RWPE2 (cell line): Measurements from ENCODE around the gene TMEM184A.

ENCODE experiments used
- ATAC-seq: fragments of 200-7000 bp; cut with Tn5 transposase; 3 replicates; pipeline ENCODE4 v1.9.1; 2021; ENCODE audit warnings: low read depth
- DNase-seq: peaks from one replicate; pipeline ENCODE4 v3.0.0-alpha.2; 2020; ENCODE audit warnings: low spot score
- H3K27ac ChIP-seq: fragments of 450-650 bp; 2 replicates; pipeline ENCODE4 v1.5.1; 2017; ENCODE audit warnings: mild to moderate bottlenecking; ENCODE audit not compliant: poor library complexity, severe bottlenecking
- H3K27me3 ChIP-seq: fragments of 250-450 bp; sonication (Bioruptor Pico); 2 replicates; pipeline ENCODE4 v1.5.1; 2021; ENCODE audit warnings: mild to moderate bottlenecking, moderate library complexity; ENCODE audit not compliant: insufficient read depth, poor library complexity, severe bottlenecking
- H3K36me3 ChIP-seq: fragments of 250-450 bp; sonication (Bioruptor Pico); 2 replicates; pipeline ENCODE4 v1.5.1; 2020; ENCODE audit warnings: low read depth, mild to moderate bottlenecking, moderate library complexity
- H3K4me1 ChIP-seq: fragments of 250-450 bp; sonication (Bioruptor Pico); 2 replicates; pipeline ENCODE4 v1.5.1; 2021; ENCODE audit warnings: mild to moderate bottlenecking, moderate library complexity; ENCODE audit not compliant: insufficient read depth, poor library complexity, severe bottlenecking
- H3K4me3 ChIP-seq: fragments of 250-450 bp; sonication (Bioruptor Pico); 2 replicates; pipeline ENCODE4 v1.5.1; 2021; ENCODE audit warnings: mild to moderate bottlenecking, moderate library complexity; ENCODE audit not compliant: severe bottlenecking
- H3K9me3 ChIP-seq: fragments of 250-450 bp; sonication (Bioruptor Pico); 2 replicates; pipeline ENCODE4 v1.5.1; 2021; ENCODE audit warnings: mild to moderate bottlenecking, moderate library complexity; ENCODE audit not compliant: severe bottlenecking
- TF ChIP-seq, protein P1 (sequence below): fragments of 450-650 bp; IDR thresholded peaks from one replicate; pipeline ENCODE4 v1.5.1; 2017; ENCODE audit warnings: mild to moderate bottlenecking, moderate library complexity; ENCODE audit not compliant: poor library complexity, severe bottlenecking

TMEM184A gene

DNA sequence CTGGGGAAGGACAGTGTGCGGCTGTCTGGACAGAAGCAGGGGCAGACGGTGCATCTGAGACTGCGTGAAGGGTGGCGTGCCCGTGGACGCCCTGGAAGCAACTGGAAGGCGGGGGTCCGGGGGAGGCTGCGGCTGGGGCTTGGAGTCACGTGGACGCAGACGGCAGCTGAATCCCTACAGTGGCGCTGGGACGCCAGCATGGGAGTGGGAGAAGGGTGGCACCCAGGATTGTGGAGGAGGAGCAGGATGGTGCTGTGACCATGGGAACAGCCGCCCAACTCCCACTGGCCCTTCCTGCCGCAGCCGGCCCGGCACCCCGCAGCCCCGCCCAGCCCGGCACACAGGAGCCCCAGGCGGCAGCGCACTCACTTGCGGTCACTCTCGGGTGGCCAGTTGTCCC is 61.6 kb downstream of the TMEM184A start:
- Histone ChIP-seq H3K27ac (no peak overlapping the region), H3K36me3 (peaks cover 37% of the 10 kb centered on the region), H3K4me1 (no peaks in the 10 kb centered on the region)

DNA sequence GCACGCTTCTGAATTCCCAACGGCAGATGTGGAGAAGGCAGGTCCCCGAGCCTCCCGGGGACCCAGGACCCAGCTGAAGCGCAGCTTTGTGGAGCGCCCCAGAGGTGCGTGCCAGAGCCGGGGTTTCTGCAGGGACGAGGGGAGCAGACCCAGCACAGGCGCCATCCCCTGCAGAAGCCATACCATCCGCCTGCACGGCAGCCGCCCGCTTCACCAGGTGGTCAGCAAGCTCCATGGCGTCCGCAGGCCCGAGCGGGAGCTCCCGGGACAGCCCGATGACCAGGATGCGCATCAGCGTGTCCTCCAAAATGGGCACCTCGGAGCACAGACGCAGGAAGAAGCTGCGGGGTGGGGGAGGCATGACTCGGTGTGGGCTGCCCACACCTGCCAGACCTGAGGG is 62.4 kb downstream of the TMEM184A start:
- Histone ChIP-seq H3K27me3 (no peaks in the 10 kb centered on the region), H3K4me1 (no peaks in the 10 kb centered on the region), H3K9me3 (no peaks in the 10 kb centered on the region), H3K4me3 (no peak overlapping the region), H3K27ac (no peak overlapping the region), H3K36me3 (peaks cover 43% of the 10 kb centered on the region)
- DNase-seq (no peak), ATAC-seq (no peak)
- TF ChIP-seq, protein P1, sequence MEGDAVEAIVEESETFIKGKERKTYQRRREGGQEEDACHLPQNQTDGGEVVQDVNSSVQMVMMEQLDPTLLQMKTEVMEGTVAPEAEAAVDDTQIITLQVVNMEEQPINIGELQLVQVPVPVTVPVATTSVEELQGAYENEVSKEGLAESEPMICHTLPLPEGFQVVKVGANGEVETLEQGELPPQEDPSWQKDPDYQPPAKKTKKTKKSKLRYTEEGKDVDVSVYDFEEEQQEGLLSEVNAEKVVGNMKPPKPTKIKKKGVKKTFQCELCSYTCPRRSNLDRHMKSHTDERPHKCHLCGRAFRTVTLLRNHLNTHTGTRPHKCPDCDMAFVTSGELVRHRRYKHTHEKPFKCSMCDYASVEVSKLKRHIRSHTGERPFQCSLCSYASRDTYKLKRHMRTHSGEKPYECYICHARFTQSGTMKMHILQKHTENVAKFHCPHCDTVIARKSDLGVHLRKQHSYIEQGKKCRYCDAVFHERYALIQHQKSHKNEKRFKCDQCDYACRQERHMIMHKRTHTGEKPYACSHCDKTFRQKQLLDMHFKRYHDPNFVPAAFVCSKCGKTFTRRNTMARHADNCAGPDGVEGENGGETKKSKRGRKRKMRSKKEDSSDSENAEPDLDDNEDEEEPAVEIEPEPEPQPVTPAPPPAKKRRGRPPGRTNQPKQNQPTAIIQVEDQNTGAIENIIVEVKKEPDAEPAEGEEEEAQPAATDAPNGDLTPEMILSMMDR: no peak

More for the DNA sequence above, 61.6 kb downstream of the TMEM184A start:
- TF ChIP-seq, protein P1: no peak
- Histone ChIP-seq H3K4me3 (no peak overlapping the region), H3K9me3 (no peaks in the 10 kb centered on the region), H3K27me3 (no peaks in the 10 kb centered on the region)
- DNase-seq (no peak), ATAC-seq (no peak)

GRCh38 chr7:1493129-1493528 is 62.9 kb downstream of the TMEM184A start:
- DNase-seq: no peak
- H3K9me3 ChIP-seq: no peaks in the 10 kb centered on the region
- ATAC-seq: no peak
- peaks cover 42% of the 10 kb centered on the region for H3K36me3 ChIP-seq
- TF ChIP-seq, protein P1: no peak
- H3K4me1 ChIP-seq: no peaks in the 10 kb centered on the region
- no peak overlapping the region for H3K4me3 ChIP-seq
- no peaks in the 10 kb centered on the region for H3K27me3 ChIP-seq
- no peak overlapping the region for H3K27ac ChIP-seq

DNA sequence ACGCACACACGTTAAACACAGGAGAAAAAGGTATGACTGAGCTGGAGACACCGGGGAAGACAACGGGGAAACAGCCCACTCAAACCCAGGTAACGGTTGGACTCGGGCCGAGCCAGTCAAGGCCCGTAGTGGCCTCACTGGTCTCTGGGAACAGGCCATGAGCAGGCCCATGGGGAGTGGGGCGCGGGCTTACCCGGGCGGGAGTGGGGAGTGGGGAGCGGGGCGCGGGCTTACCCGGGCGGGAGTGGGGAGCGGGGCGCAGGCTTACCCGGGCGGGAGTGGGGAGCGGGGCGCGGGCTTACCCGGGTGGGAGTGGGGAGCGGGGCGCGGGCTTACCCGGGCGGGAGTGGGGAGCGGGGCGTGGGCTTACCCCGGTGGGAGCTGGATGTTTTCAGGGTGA is 63.4 kb downstream of the TMEM184A start:
- Histone ChIP-seq H3K27me3 (no peaks in the 10 kb centered on the region), H3K4me1 (no peaks in the 10 kb centered on the region), H3K36me3 (peaks cover 42% of the 10 kb centered on the region), H3K4me3 (no peak overlapping the region), H3K27ac (no peak overlapping the region), H3K9me3 (no peaks in the 10 kb centered on the region)
- TF ChIP-seq, protein P1: no peak
- DNase-seq (no peak), ATAC-seq (no peak)
